ENCODE data around the gene SEMA4D. TPM values are rescaled to one million over a fixed set of nuclear protein-coding genes. Genes with fewer than 3 reads are reported as not detected.

Gene SEMA4D
- total RNA-seq, 1 donor from 2014 or later, result 2.8 TPM

DNA sequence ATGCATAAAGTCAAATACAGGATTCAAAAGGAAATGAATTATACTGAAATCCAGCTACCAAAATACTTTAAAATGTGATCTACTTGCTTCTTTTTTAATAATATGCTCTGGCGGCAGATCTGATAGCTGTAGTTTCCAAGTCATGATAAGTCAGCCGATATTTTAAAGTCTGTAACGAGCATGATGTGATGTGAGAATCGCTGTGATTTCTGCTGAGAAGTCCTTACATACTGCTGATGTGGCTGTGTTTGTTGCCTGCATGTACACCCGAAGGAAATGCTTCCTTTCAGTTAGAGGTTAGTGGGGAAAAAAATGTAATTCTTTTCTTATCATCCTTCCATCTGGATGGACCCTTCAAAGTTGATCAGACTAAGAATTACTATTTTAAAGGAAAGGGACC is 4.8 kb upstream of the SEMA4D start:
- no peak for DNase-seq (ENCODE audit: low read depth, low spot score)

DNA sequence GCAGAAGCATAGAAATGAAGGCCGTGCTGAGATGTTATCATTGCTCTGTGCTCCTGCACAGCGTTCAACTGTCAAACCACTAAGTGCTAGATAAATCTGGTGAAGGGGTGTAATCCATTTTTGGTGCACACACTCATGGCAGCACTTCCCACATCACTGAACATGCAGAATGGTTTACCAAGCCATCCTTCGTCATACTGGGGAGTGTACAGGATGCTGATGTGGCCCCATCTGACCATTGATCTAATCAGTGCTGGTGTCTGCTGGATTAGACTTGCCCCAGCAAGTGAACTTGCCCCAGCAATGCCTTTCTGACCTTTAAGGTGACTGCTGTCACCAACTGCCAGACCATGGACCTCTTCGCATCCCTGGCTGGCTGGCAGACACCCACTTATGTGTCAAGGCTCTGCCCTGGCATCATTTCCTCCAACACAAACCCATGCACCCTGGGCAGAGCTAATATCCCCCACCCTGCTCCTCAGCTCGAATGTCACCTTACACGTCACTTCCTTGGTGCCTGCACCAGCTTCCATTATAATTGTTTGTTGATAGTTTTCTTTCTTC is 4.2 kb upstream of the SEMA4D start:
- no peak for DNase-seq (ENCODE audit: low read depth, low spot score)

DNA sequence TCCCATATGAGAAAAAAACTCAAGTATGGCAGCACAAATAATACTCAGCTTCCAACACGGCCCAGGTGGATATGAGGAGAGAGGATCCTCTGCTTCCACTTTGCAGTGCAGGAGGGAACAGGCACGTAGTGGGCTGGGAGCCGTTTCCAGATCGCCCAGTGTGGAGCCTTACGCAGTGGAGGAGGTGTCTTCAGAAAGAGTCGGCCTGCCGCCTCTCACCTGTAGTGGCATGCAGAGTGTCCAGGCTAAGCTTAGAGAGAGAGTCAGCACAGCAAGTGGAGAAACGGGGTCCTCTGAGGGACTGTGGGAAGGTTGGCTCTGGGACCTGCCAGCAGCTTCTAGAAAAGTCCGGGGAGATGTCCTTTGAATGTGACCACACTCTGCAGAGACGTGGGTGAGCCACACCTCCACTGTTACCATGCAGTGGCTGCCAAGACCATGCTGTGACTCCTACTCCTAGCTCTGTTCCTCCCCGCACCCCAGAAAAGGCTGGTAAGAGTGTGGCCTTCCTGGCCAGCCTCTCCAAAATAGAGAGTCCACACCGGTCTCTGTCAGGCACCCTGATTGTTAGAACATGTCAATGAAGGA is 3.5 kb upstream of the SEMA4D start:
- no peak for DNase-seq (ENCODE audit: low read depth, low spot score)

DNA sequence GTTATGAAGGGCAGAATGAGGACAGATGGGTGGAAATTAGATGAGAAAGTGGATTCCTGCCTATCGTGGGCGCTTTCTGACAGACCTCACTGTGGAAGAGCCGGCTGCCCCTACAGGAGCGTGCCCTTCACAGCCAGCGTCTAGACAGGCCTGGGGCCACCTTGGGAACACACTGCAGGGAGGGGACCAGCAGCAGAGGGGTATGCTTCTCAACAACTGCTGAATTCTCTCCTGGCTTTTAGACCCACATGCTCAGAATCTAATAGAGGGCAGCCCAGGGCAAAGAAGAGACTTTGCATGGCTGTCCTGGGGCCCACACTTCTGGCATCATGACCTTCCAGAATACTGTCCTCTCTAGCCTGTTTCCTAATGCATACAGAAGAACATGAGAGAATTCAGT is 2.1 kb upstream of the SEMA4D start:
- DNase-seq (ENCODE audit: low read depth, low spot score), result no peak

DNA sequence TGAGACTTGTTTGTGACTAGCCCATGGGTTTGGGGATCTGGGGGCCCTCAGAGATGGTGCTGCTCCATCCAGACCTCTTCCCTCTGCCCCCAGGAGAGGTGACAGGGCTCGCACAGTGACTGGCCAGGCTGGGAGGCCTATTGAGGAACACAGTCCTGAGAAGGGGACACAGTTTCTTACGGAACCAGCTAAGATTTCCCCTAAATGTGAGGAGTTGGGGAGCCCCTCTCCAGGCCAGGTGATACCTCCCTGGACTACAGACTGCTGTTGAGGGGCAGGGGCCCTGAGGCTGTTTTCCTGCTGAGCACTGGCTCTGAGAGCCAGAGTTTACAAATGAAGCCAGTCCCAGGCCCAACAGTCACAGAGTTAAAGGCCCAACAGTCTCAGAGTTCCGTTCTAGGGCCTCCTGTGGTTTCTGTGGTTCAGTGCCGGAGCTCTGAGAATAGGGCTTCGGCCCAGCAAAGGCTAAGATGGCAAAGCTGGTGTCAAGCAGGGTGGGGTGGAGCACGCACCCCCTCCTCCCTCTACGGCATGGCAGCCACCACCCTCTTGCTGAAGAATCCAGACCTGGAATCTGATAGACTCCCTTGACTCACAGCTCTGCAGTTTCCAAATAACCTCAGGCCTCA is 1.1 kb upstream of the SEMA4D start:
- no peak for DNase-seq (ENCODE audit: low read depth, low spot score)

DNA sequence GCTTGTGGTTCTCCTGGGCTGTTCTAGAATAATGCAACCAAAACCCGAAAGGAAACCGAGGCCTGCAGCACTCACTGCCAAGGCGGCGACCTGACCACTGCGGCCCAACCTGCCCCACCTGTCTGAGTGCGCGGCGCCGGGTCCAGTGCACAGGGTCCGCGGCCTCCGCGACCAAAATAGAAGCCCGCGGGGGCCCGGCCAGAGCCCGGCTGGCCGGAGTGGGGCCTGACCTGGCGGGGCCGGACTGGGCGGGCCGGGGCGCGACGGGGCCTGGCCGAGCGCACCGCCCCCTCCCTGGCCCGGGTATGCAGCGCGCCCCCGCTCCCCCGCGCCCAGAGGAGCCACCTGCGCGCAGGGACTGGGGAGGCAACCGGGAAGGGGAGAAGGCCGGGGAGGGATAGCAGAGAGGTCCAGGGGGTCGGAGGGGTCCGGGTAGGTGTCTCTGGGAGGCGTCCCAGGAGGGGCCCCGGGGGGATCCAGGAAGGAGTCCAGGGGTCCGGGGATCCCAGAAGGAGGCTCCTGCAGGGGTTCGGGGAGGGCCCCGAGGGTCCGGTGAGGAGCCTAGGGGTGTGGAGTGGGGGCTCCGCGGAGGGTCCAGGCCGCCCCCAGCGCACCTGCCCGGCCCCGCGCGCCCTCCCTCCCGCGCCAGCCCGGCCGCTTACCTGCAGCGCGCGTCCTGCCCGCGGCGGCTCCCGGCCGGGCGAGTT is 503 bp downstream of the SEMA4D start:
- no peak for DNase-seq (ENCODE audit: low read depth, low spot score)

DNA sequence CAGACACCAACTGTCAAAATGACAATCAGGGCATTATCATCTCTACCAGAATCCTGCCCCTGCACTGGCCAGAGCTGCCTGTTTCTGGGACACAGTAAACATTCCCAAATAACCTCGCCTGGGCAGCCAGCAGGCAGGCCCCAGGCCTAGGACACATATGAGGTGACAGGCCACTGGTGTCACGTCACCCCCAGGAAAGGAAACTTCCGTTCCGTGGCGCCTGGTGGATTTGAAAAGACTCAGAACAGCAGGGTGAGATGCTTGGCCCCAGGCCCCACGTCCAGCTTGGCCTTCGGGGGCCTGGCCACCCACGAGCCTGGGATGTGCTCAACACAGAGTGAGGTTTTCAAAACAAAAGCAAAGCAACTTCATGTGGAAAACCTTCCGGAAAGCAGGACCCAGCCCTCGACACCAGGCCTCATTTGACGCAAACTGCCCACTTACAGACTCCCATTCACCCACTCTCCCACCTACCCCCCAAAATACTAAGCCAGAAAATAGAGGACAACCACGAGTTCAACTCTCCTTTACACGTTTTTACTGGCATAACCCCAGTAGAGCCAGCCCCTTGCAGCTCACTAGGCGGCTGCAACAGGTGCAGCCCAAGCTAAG is 1.2 kb downstream of the SEMA4D start:
- no peak for DNase-seq (ENCODE audit: low read depth, low spot score)

DNA sequence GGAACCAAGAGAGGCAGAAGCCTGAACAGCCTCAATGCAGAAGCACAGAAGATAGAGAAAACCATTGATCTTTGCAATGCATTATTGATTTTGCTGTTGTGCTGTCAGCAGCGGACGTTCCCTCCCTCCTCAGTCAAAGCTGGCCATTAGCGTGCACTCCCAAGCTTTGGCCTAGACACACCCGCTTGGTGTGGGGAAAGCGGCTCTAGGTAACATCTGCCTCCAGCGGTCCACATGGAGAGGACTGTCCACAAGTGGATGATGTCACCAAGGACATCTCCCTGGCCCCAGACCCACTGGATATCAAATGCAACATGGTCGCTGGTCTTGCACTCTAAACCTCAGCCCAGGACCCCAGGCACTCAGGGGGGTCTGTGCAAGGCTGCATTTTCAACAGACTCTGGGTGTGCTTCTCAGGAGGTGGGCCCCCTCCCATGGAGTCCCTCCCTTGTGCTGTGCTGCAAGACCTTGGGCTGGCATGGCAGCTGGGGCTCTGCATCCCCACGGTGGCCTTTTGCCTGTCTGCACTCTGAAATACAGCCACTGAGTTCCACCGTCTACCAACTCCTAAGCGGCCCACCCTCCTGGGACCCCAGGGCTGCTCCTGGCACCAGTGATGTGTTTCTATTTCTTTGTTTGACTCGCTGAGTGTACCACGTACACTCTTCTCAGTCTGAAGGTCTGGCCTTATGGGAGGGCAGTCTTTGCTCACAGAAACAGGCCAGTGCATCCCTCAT is 1.9 kb downstream of the SEMA4D start:
- DNase-seq (ENCODE audit: low read depth, low spot score), result no peak

DNA sequence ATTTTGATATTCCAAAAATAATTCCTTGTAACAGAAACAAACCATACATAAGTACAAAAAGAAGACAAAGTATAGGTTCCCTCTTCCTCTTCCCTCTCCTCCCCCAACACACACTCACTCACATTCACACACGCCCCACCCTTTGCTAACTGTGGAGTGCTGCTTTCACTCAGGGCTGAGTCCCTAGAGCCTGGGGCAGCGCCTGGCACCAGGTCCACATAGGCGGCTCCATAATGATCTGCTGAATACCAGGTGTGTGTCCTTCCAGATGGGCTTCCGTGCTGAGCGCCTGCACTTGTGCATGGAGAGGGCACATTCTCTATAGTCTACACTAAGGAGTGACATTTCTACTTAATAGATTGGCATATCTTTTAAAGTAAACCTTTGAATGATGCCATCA is 3.7 kb downstream of the SEMA4D start:
- no peak for DNase-seq (ENCODE audit: low read depth, low spot score)

DNA sequence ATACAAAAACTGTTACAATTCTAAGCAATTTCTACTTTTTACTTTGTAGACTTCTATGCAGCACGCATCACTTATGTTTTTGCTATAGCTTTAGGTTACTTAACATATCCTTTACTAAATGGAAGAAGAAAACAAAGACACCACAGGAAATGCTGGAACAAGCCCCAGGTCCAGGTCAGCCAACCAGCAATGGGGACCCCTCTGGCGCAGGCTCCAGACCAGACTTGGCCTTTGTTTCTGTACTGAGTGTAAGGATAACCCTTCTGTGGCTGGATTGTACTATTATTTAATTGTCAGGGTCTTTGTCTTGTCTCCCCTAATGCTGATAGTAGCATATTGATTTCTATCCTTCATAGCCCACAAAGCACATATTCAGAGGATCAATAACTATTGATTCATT is 4.2 kb downstream of the SEMA4D start:
- no peak for DNase-seq (ENCODE audit: low read depth, low spot score)

DNA sequence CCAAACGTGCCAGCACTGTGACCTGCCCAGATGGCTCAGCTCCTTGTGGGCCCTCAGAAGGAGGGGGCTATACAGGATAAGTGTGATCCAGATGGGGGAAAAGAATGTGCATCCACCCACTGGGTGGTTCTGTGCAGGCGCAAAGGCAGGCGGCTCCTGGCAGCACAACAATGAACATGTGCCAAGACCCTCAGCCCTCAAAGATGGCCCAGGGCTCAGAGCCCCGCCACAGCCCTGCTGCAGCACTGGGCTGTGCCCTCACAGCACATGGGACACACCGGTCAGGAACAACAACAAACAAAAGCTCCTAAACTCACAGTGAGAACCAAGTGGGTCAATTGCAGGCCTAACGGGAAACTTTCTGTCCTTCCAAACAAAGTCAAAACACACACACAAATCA is 4.7 kb downstream of the SEMA4D start:
- DNase-seq (ENCODE audit: low read depth, low spot score), result no peak

DNA sequence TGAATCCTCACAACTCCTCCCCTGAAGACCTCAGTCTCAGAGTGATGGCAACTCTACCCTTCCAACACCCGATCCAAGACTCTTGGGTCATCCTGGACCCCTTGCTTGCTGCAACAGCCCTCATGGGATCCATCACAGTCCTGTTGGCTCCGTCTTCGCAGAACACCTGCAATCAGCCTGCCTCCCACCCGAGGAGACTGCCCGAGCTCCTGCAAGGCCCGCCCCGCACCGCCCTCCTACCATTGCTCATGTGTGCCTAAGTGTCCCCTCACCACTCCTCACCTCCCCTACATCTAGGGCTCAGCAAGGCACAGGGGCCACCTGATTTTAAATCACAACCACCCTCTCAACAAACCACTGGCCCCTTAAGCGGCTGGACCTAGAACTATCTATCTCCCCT is 5.3 kb downstream of the SEMA4D start:
- DNase-seq (ENCODE audit: low read depth, low spot score), result no peak

DNA sequence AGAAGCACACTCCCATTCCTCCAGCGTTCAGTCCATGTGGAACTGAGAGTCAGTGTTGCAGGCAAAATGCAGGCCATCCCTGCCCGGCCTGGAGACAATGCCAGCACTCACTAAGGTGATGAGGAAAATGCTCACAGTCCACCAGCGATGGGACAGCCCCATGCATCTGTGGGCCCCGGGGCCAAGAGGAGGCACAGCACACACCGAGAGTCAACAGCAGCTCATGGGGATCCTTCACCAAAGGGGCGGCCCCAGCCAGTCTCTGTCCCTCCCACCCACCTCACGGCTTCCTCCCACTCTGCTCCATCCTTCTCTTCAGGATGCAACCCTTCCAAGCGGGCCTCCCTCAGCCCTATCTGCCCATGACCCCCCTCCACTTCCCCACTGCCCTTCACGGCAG is 6.2 kb downstream of the SEMA4D start:
- DNase-seq (ENCODE audit: low read depth, low spot score), result no peak

DNA sequence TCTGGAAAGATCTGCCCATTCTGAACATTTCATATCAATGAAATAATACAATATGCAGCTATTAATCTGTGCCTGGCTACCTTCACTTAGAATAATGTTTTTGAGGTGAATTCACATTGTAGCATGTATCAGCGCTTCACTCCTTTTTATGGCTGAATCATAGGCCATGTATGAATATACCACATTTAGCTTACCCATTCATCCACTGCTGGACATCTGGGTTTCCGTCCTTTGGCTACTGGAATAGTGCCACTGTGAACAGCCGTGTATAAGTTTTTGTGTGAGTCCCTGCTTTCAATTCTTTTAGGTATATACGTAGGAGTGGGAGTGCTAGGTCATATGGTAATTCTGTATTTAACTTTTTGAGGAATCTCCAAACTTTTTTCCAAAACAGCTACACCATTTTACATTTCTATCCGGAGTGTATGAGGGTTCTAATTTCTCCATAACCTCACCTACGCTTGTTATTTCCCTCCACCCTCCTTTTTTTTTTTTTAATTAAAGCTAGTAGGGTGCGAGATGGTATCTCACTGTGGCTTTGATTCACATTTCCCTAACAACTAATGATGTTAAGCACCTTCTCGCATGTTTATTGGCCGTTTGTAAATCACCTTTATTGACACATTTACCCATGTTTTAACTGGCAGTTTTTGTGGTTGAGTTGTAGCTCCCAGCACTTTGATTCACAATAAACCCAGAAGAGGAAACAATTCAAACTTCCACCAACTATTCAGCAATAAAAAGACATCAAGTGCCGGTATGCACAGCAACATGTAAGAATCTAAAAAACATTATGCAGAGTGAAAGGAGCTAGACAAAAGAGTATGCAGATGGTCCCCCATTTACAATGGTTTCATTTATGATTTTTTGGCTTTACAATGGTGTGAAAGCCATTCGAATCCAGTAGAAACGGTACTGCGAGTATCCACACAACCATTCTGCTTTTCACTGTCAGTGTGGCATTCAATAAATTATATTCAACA is 8.1 kb downstream of the SEMA4D start:
- no peak for DNase-seq (ENCODE audit: low read depth, low spot score)

DNA sequence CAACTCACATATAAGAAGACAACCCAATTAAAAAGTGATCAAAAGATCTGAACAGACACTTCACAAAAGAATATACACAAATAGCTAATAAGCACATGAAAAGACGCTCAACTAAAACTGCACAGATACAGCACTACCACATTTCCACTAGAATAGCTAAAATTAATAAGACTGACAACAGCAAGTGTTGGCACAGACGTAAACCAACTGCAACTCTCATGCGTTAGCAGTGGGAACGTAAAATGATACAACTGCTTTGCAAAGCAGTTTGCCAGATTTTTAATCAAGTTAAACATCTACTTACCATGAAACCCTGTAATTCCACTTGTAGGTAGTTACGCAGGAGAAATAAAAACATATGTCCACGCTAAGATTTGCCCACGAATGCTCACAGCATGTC is 9.0 kb downstream of the SEMA4D start:
- DNase-seq (ENCODE audit: low read depth, low spot score), result no peak

DNA sequence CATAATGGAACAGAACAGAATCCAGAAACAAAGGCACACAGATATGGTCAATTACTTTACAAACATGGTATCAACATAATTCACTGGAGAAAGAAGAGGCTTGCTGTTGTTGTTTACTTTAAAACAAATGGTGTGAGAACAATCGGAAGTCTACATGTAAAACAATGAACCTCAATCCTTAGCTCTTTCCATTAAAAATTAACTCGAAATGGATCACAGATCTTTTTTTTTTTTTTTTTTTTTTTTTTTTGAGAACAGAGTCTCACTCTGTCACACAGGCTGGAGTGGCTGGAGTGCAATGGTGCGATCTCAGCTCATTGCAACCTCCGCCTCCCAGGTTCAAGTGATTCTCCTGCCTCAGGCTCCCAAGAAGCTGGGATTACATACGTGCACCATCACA is 9.8 kb downstream of the SEMA4D start:
- DNase-seq (ENCODE audit: low read depth, low spot score), result no peak

DNA sequence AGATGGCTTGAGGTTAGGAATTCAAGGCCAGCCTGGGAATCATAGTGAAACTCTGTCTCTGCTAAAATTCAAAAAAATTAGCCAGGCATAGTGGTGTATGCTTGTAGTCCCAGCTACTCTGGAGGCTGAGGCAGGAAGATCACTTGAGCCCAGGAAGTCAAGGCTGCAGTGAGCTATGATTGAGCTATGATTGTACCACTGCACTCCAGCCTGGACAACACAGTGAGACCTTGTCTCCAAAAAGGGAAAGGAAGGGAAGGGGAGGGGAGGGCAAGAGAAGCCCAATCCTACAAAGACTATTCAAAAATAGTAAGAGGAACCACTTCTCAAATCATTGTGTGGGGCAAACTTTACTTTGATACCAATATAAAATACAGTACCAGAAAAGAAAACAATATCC is 11.2 kb downstream of the SEMA4D start:
- no peak for DNase-seq (ENCODE audit: low read depth, low spot score)

DNA sequence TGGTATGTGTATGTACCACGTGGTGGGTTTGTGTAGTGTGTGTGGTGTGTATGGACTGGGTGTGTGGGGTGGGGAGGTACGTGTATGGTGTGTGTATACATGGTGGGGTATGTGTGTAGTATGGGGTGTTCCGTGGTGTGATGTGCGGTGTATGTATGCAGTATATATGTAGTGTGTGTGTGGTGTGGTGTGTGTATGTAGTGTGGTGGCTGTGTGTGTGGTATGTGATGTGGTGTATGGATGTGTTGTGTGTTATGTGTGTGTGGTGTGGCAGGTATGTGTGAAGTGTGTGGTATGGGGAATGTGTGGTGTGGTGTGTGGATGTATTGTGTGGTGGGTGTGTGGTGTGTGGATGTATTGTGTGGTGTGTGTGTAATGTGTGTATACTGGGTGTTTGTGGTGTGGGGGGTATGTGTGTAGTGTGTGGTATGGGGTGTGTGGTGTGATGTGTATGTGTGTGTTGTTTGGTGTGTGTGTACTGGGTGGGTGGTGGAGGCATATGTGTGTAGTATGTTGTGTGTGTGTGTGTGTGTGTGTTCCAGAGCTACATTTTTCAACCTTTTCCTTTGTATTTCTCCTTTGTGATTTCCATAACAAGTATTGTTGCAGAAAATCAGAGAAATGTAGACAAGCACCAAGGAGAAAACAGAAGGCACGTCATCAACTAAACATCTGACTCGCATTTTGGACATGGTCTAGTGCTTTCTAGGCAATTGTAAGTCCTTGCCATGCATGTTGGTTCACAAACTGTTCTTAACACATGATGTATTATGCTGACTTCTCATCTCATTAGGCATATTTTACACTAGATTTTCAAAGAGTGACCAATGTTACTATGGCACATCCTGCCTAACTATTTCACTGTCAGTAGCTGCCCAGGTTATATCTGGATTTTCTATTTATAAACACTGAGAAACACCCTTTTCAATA is 13.2 kb downstream of the SEMA4D start:
- no peak for DNase-seq (ENCODE audit: low read depth, low spot score)

All from pulmonary artery endothelial cell (primary cell).